ENCODE data around the gene LRRC8C. TPM values are rescaled to one million over a fixed set of nuclear protein-coding genes. Genes with fewer than 3 reads are reported as not detected.
A peak's percentile ranks its signal among the peaks of the same experiment; 100 is the strongest.

LRRC8C gene
- total and polyA plus RNA-seq, 11 donors, result 3.2 to 16.3 (median 9.2) TPM

DNA sequence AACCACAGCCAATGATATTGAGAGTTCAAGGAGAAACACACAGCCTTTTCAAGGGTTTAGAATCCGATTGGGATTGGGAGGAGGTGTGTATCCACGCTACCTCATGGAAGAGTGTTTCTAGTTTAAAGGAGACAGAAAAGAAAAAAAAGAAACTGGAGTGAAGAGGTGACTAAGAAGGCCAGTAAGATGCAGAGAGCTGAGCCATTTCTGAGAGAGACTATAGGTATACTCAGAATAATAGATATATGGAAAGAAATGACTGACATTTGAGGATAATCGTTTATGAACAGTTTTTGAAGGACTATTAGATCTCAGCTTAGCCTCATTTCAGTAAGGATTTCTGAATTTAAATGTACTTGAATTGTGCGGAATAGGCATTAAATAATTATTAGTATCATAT, 42.8 kb downstream of the LRRC8C start:
- no peaks in the 10 kb centered on the region for H3K36me3 ChIP-seq
- no peak overlapping the region for H3K4me3 ChIP-seq
- TF ChIP-seq, protein P1, sequence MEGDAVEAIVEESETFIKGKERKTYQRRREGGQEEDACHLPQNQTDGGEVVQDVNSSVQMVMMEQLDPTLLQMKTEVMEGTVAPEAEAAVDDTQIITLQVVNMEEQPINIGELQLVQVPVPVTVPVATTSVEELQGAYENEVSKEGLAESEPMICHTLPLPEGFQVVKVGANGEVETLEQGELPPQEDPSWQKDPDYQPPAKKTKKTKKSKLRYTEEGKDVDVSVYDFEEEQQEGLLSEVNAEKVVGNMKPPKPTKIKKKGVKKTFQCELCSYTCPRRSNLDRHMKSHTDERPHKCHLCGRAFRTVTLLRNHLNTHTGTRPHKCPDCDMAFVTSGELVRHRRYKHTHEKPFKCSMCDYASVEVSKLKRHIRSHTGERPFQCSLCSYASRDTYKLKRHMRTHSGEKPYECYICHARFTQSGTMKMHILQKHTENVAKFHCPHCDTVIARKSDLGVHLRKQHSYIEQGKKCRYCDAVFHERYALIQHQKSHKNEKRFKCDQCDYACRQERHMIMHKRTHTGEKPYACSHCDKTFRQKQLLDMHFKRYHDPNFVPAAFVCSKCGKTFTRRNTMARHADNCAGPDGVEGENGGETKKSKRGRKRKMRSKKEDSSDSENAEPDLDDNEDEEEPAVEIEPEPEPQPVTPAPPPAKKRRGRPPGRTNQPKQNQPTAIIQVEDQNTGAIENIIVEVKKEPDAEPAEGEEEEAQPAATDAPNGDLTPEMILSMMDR (IDR thresholded peaks at IDR 0.05), result no peak
- TF ChIP-seq POLR2A (IDR thresholded peaks at IDR 0.05), result no peak
- WGBS, 4 donors, result 91 to 95% (median 91%) methylated on average over 4 of the region's 4 CpGs
- no peaks in the 10 kb centered on the region for H3K9me3 ChIP-seq
- no peak overlapping the region for H3K27ac ChIP-seq
- H3K4me1 ChIP-seq, result peaks cover 0 to 62% (median 11%) of the 10 kb centered on the region in 12 donors
- DNase-seq (no peak), ATAC-seq (no peak)
- H3K27me3 ChIP-seq, result no peaks in the 10 kb centered on the region
- intact Hi-C loops (cut with DNase I), result no loop called here

- no peak for TF ChIP-seq POLR2A (IDR thresholded peaks at IDR 0.05)
- TF ChIP-seq, protein P1 (IDR thresholded peaks at IDR 0.05), result no peak
These were observed 48.3 kb downstream of the LRRC8C start for GRCh38 chr1:89681045-89681729.

DNA sequence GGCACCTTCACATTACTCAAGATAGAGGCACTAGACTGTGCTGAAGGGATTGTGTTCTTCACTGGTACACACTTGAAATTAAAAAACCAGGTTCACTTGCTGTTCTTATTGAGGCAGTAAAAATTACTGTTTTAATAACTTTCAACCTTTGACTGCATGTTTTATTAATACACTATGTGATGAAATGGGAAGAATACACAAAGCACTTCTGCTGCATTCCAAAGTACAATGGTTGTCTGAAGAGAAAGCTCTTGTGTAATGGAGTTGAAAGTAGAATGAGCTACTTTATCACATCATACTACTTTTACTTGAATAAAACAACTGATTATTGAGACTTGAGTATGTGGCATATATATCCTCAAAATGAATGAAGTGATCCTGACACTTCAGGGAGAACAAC, 49.7 kb downstream of the LRRC8C start:
- DNase-seq, result no peak
- Histone ChIP-seq H3K36me3 (peaks cover 0 to 23% (median 14%) of the 10 kb centered on the region in 9 donors), H3K4me1 (peaks cover 0 to 38% (median 0%) of the 10 kb centered on the region in 12 donors), H3K9me3 (no peaks in the 10 kb centered on the region), H3K4me3 (no peak overlapping the region), H3K27ac (no peak overlapping the region), H3K27me3 (no peaks in the 10 kb centered on the region)
- no peak for TF ChIP-seq POLR2A (IDR thresholded peaks at IDR 0.05)
- TF ChIP-seq, protein P1 (IDR thresholded peaks at IDR 0.05), result no peak
- ATAC-seq, result no peak
- intact Hi-C loops (cut with DNase I), result no loop called here

More at GRCh38 chr1:89681045-89681729, 48.3 kb downstream of the LRRC8C start:
- H3K27me3 ChIP-seq, result no peaks in the 10 kb centered on the region
- DNase-seq (no peak), ATAC-seq (no peak)
- peaks cover 0 to 49% (median 1%) of the 10 kb centered on the region in 12 donors for H3K4me1 ChIP-seq
- peak overlapping the region in 1 of 12 donors; percentile 10 for H3K27ac ChIP-seq
- H3K36me3 ChIP-seq, result peaks cover 0 to 10% (median under 1%) of the 10 kb centered on the region in 9 donors
- no peaks in the 10 kb centered on the region for H3K9me3 ChIP-seq
- WGBS, 4 donors, result 92 to 95% (median 94%) methylated on average over 2 of the region's 2 CpGs
- H3K4me3 ChIP-seq, result no peak overlapping the region
- intact Hi-C loops (cut with DNase I), result no loop called here

GRCh38 chr1:89685461-89685860, 52.5 kb downstream of the LRRC8C start:
- WGBS, 4 donors, result 83 to 89% (median 86%) methylated on average over 2 of the region's 2 CpGs
- no peaks in the 10 kb centered on the region for H3K9me3 ChIP-seq
- no peaks in the 10 kb centered on the region for H3K27me3 ChIP-seq
- H3K27ac ChIP-seq, result no peak overlapping the region
- no peak for ATAC-seq
- peaks cover 0 to 26% (median 0%) of the 10 kb centered on the region in 12 donors for H3K4me1 ChIP-seq
- TF ChIP-seq, protein P1 (IDR thresholded peaks at IDR 0.05), result no peak
- no peak for TF ChIP-seq POLR2A (IDR thresholded peaks at IDR 0.05)
- intact Hi-C loops (cut with DNase I), result no loop called here
- no peak overlapping the region for H3K4me3 ChIP-seq
- DNase-seq, result no peak
- H3K36me3 ChIP-seq, result peaks cover 0 to 48% (median 36%) of the 10 kb centered on the region in 9 donors

Data from heart left ventricle (tissue), 16 donors.